Measurements from ENCODE around the gene FUT7.
"Not testable (repeated sequence)": the region's sequence is repeated elsewhere in the genome, so short reads cannot be mapped to it uniquely, and the experiment has no call there.

FUT7 gene

GRCh38 chr9:137065336-137065967, 33.6 kb upstream of the FUT7 start:
- no peak for DNase-seq

GRCh38 chr9:137064880-137065164, 32.9 kb upstream of the FUT7 start:
- DNase-seq: no peak

GRCh38 chr9:137064027-137064879, 32.4 kb upstream of the FUT7 start:
- peak; percentile 51 for DNase-seq

- no peak for DNase-seq
These were observed 31.6 kb upstream of the FUT7 start for GRCh38 chr9:137063311-137064026.

GRCh38 chr9:137062798-137063197, 30.9 kb upstream of the FUT7 start:
- not testable (repeated sequence) for DNase-seq

- no peak for DNase-seq
These were observed 30.5 kb upstream of the FUT7 start for GRCh38 chr9:137062384-137062783.

GRCh38 chr9:137058521-137059234, 26.8 kb upstream of the FUT7 start:
- no peak for DNase-seq

- no peak for DNase-seq
These were observed 25.7 kb upstream of the FUT7 start for GRCh38 chr9:137057545-137057944.

- no peak for DNase-seq
These were observed 25.0 kb upstream of the FUT7 start for GRCh38 chr9:137056739-137057415.

GRCh38 chr9:137055385-137056364, 23.8 kb upstream of the FUT7 start:
- DNase-seq: no peak

GRCh38 chr9:137054932-137055384, 23.1 kb upstream of the FUT7 start:
- DNase-seq: no peak

GRCh38 chr9:137053944-137054931, 22.4 kb upstream of the FUT7 start, which contains the start of gene ENTPD2:
Gene ENTPD2 (minus strand): TSS chr9:137054061. CDS start chr9:137053997, 64 bp downstream.
- peak; percentile 36 for DNase-seq

- DNase-seq: no peak
These were observed 21.4 kb upstream of the FUT7 start for GRCh38 chr9:137052998-137053943.

- DNase-seq: no peak
These were observed 20.4 kb upstream of the FUT7 start for GRCh38 chr9:137052293-137052692.

GRCh38 chr9:137051145-137051724, 19.3 kb upstream of the FUT7 start:
- DNase-seq: no peak

GRCh38 chr9:137050570-137050969, 18.7 kb upstream of the FUT7 start:
- DNase-seq: no peak

- DNase-seq: no peak
These were observed 17.9 kb upstream of the FUT7 start for GRCh38 chr9:137049544-137050449.
